Measurements from ENCODE around the gene FLNB.

FLNB gene

DNA sequence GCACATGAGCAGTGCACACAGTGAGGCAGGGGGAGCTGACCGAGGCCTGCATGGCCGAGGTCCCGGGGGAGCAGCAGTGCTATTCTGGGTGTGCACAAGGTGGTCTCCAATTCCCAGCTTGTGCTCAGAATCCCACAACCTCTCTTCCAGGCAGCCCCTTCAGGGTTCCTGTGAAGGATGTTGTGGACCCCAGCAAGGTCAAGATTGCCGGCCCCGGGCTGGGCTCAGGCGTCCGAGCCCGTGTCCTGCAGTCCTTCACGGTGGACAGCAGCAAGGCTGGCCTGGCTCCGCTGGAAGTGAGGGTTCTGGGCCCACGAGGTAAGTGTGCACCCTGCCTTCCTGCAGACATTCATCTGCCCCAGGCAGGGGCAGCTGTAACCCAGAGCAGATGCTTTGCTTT is 122.4 kb downstream of the FLNB start:
- DNase-seq (ENCODE audit: low read depth in 2 of 3, low spot score in 1 of 3), result no peak

- no peak for DNase-seq (ENCODE audit: low read depth in 2 of 3, low spot score in 1 of 3)
Observed at GRCh38 chr3:58131101-58131825, 123.0 kb downstream of the FLNB start.

DNA sequence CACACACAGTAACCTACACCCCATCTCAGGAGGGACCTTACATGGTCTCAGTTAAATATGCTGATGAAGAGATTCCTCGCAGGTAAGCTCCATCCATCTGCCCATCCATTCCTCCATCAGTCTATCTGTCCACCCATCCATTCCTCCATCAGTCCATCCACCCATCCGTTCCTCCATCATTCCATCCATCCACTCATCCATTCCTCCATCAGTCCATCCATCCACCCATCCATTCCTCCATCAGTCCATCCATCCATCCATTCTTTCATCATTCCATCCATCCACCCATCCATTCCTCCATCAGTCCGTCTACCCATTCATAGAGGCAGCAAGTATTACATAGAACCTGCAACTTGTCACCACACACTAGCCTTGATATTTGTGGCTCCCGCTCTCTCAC is 124.6 kb downstream of the FLNB start:
- DNase-seq (ENCODE audit: low read depth in 2 of 3, low spot score in 1 of 3), result no peak

GRCh38 chr3:58134468-58134867 is 126.2 kb downstream of the FLNB start:
- no peak for DNase-seq (ENCODE audit: low read depth in 2 of 3, low spot score in 1 of 3)

- no peak for DNase-seq (ENCODE audit: low read depth in 2 of 3, low spot score in 1 of 3)
Observed at GRCh38 chr3:58135712-58136543, 127.7 kb downstream of the FLNB start.

GRCh38 chr3:58137306-58137705 is 129.1 kb downstream of the FLNB start:
- no peak for DNase-seq (ENCODE audit: low read depth in 2 of 3, low spot score in 1 of 3)

DNA sequence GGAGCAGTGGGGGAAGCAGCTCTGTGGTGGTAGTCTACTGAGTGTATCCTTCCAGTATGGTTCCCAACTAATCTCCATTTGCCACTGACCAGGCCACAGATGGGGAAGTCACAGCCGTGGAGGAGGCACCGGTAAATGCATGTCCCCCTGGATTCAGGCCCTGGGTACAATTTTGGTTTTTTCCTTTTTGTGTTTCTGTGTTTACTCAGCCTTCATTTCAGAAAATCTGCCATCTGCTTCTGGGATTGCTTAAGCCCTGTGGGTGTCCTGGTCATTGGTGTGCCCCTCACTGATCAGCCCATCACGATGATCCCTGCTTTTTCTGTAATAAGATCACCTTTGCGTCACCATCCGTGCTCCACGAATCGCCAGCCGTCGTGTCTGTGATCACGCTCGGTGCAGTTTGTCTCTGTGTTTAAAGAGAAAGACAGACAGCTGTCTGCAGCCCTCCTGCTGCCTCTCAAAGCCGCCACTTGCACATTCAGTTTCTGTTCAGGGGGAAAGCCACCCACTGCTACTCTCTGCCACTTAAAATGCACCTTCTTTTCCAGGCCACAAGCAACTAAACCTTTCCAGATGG is 133.6 kb downstream of the FLNB start:
- DNase-seq (ENCODE audit: low read depth in 2 of 3, low spot score in 1 of 3), result no peak

GRCh38 chr3:58143417-58144055 is 135.3 kb downstream of the FLNB start:
- no peak for DNase-seq (ENCODE audit: low read depth in 2 of 3, low spot score in 1 of 3)

GRCh38 chr3:58144478-58145325 is 136.5 kb downstream of the FLNB start:
- DNase-seq (ENCODE audit: low read depth in 2 of 3, low spot score in 1 of 3), result no peak

DNA sequence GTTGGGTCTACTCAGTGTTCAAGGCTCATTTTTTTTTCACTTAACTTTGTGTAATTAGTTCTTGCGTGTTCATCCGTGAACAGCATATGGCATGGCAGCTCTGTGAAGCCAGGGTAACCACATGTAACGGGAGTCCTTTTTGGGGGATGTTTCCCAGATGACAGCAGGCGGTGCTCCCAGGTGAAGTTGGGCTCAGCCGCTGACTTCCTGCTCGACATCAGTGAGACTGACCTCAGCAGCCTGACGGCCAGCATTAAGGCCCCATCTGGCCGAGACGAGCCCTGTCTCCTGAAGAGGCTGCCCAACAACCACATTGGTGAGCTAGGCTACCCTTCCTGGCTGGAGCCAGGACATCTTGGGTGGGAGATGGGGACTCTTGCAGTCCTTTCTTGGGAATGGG is 139.8 kb downstream of the FLNB start:
- no peak for DNase-seq (ENCODE audit: low read depth in 2 of 3, low spot score in 1 of 3)

DNA sequence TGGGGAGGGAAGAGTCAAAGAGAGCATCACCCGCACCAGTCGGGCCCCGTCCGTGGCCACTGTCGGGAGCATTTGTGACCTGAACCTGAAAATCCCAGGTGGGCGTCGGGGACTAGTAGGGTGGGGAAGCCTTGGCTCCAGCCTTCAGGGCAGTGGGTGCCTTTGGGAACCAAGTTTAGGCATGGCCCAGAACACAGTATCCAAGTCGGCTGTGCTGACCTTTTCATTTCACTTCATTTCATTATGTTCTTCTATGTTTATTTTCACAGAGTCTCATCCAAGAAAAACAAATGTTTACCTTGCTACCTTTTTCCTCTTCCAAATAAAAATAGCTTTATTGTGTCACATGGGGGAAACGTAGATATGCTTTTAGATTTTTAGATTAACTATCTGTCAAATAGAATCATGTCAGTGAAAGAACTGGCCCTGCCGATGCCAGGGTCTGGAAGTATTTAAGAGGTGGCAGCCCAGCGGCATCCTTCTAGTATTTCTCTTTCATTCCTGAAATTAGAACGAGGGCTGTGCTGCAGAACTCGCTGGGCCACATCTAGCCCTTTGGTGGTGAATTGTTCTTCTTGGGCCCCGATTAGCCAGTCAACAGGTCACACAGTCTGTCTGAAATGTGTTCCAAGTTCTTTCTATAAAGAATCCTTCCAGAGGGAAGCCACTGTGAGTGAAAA is 142.0 kb downstream of the FLNB start:
- no peak for DNase-seq (ENCODE audit: low read depth in 2 of 3, low spot score in 1 of 3)

DNA sequence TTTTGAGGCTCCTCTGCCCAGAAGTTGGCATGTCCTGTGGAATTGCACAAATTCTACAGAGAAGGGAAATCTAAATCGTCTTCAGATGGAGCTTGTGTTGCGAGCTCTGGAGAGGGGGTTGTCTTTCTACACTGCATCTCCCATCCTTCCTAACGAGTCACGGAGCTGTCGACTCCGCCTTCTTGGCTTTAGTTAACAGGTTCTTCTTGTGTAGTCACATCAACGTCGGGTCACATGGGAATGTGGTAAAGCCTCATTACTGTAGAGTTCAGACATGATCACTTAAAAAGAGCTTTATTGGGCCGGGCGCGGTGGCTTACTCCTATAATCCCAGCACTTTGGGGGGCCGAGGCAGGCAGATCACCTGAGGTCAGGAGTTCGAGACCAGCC is 142.6 kb downstream of the FLNB start:
- DNase-seq (ENCODE audit: low read depth in 2 of 3, low spot score in 1 of 3), result no peak

GRCh38 chr3:58151637-58152036 is 143.4 kb downstream of the FLNB start:
- no peak for DNase-seq (ENCODE audit: low read depth in 2 of 3, low spot score in 1 of 3)

DNA sequence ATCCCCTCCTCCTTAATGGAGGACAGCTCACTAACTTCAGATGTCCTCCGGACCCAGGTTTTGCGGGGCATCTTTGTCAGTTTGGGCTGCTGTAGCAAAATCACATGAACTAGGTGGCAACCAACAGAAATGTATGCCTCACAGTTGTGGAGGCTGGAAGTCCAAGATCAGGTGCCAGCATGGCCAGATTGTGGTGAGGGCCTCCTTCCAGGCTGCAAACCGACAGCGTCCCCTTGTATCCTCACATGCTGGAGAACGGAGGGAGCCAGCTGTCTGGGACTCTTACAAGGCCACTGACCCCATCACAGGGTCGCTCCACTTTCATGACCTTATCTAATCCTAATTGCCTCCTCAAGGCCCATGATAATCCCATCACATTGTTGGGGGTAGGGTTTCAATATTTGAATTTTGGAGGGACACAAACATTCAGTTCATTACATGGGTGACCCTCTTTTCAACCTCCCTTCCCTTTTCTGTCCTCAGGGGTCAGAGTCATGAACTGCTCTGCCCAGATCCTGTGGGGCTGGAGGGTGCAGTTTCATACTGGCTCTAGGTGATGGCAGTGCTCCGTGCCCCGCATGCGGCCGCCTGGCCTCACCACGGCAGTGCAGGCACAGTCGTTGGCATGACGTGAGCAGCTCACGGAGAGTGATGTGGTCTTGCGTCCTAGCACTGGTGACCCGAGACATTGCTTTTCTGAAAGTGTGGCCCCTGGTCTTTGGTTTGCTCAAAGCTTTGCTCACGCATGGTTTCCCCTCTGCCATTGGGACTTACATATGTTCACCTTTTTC is 144.2 kb downstream of the FLNB start:
- no peak for DNase-seq (ENCODE audit: low read depth in 2 of 3, low spot score in 1 of 3)

GRCh38 chr3:58153371-58153770 is 145.1 kb downstream of the FLNB start:
- DNase-seq (ENCODE audit: low read depth in 2 of 3, low spot score in 1 of 3), result no peak

- DNase-seq (ENCODE audit: low read depth in 2 of 3, low spot score in 1 of 3), result no peak
Observed at GRCh38 chr3:58154626-58155449, 146.6 kb downstream of the FLNB start.

GRCh38 chr3:58155838-58156237 is 147.6 kb downstream of the FLNB start:
- no peak for DNase-seq (ENCODE audit: low read depth in 2 of 3, low spot score in 1 of 3)

DNA sequence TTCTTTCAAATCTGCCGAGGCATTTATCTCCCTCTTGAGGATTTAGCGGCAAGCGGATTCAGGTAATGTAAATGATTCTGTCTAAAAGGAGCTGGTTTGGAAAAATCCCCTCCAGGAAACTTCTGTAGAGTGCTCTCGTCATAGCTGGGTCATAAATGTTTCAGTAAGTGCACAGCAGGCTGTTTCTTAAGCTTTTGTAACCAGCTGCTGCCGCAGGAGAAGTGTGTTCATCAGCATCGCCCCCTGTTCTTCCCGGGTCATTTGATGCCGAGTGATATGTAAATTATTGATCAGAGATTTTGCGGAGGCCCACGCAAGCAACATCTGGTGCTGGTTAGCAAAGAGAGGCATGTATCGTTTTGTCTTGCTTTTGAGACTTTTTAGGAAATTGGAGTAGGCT is 149.5 kb downstream of the FLNB start:
- DNase-seq (ENCODE audit: low read depth in 2 of 3, low spot score in 1 of 3), result no peak
